Measurements from ENCODE around the gene CORIN. TPM values are rescaled to one million over a fixed set of nuclear protein-coding genes. Genes with fewer than 3 reads are reported as not detected.

CORIN gene, protein sequence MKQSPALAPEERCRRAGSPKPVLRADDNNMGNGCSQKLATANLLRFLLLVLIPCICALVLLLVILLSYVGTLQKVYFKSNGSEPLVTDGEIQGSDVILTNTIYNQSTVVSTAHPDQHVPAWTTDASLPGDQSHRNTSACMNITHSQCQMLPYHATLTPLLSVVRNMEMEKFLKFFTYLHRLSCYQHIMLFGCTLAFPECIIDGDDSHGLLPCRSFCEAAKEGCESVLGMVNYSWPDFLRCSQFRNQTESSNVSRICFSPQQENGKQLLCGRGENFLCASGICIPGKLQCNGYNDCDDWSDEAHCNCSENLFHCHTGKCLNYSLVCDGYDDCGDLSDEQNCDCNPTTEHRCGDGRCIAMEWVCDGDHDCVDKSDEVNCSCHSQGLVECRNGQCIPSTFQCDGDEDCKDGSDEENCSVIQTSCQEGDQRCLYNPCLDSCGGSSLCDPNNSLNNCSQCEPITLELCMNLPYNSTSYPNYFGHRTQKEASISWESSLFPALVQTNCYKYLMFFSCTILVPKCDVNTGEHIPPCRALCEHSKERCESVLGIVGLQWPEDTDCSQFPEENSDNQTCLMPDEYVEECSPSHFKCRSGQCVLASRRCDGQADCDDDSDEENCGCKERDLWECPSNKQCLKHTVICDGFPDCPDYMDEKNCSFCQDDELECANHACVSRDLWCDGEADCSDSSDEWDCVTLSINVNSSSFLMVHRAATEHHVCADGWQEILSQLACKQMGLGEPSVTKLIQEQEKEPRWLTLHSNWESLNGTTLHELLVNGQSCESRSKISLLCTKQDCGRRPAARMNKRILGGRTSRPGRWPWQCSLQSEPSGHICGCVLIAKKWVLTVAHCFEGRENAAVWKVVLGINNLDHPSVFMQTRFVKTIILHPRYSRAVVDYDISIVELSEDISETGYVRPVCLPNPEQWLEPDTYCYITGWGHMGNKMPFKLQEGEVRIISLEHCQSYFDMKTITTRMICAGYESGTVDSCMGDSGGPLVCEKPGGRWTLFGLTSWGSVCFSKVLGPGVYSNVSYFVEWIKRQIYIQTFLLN
- under 1 TPM in 2 of 4 donors, not detected in 2; 0.04 to 0.16 TPM for polyA plus RNA-seq
- long read RNA-seq, donor 1, result 0 reads
- long read RNA-seq, donor 2, result 0 reads
- long read RNA-seq, donor 3, result 0 reads
- long read RNA-seq, donor 4, result 0 reads
- long read RNA-seq, donor 5, result 0 reads
- long read RNA-seq, donor 6, result 0 reads
- long read RNA-seq, donor 7, result 0 reads
- long read RNA-seq, donor 8, result 0 reads
- long read RNA-seq, donor 9, result 0 reads
- long read RNA-seq, donor 10, result 0 reads

DNA sequence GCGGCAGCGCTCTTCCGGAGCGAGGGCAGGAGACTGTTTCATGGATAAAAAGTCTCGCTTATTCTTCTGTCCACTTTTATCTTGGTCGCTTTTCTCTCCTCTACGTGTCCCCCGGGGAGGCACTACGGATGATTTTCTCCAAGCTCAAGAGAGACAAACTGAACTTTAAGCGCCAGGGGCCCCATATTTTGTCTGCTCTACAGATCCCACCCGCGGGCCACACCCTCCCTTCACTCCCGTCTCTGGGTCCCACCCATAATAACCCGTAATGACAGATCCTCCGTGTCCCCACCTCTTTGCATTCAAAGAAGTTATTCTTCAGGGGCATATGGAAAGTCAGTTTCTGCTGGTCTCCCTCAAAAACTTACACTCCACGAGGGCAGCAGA lies at the start of gene CORIN:
Gene CORIN, minus strand, starts transcription at position 160 of the 387 bp plus-strand sequence. Its CDS starts 118 bp downstream, at position 42.
- FAIRE-seq, result no peak
- peak within 1 kb of the TSS in 2 of 3 donors; percentile 51 to 61 for H3K4me3 ChIP-seq (ENCODE audit: low read depth in 1 of 3, low read length in 3 of 3)
- WGBS, 3 donors, result 1 to 8% (median 7%) methylated on average over 16 of the region's 16 CpGs
- H3K27me3 ChIP-seq (ENCODE audit: control insufficient read depth in 3 of 3, insufficient read depth in 3 of 3, low read length in 3 of 3), result peaks cover 0 to 5% (median 0%) of the 10 kb centered on the region in 3 donors
- no peak within 1 kb of the TSS for H3K27ac ChIP-seq (ENCODE audit: low read depth in 1 of 3, low read length in 2 of 3)
- H3K36me3 ChIP-seq (ENCODE audit: control insufficient read depth in 3 of 3, insufficient read depth in 2 of 3, low read depth in 1 of 3, low read length in 3 of 3), result no peaks in the 10 kb centered on the region
- peaks cover 0 to under 1% of the 10 kb centered on the region in 2 donors for H3K9me3 ChIP-seq (ENCODE audit: control insufficient read depth in 2 of 2, insufficient read depth in 1 of 2, low read depth in 1 of 2, low read length in 1 of 2)
- DNase-seq, result no peak
- H3K4me1 ChIP-seq (ENCODE audit: control insufficient read depth in 3 of 3, insufficient read depth in 2 of 3, low read depth in 1 of 3, low read length in 2 of 3), result peaks cover 0 to 25% (median 8%) of the 10 kb centered on the region in 3 donors

DNA sequence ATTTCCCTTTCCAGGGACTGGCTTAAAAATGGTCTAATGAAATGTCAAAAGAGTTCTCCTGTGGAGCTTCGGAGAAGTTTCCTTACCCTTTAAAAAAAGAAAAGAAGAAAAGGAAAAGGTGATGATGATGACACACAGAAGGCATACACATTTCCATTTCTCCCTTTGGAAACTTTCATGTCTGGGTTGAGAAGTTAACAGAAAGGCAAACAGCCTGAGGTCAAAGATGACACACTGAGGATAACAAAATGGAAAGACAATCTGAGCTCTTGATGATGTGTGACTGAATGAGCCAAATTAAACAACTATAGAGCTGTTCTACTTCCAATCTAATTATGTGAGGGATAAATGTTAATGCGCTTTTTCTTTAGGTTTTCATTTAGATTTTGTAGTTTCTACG lies 44.4 kb upstream of the CORIN start:
- no peak for DNase-seq

DNA sequence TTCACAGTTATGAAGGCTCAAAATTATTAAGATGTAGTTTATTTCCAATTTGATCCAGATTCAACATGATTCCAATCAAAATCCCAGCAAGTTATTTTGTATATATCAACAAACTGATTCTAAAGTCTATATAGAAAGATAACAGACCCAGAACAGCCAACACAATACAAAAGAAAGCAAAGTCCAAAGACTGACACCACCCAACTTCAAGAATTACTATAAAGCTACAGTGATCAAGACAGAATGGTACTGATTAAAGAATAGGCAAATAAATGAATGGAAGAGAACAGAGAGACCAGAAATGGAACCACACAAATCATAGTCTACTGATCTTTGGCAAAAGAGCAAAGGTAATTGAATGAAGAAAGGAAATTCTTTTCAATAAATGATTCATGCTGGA lies 41.6 kb upstream of the CORIN start:
- FAIRE-seq (peak; percentile 5), DNase-seq (peak; percentile 18 to 70)
- Histone ChIP-seq H3K36me3 (ENCODE audit: control insufficient read depth in 3 of 3, insufficient read depth in 2 of 3, low read depth in 1 of 3, low read length in 3 of 3) (peaks cover 0 to 18% (median 4%) of the 10 kb centered on the region in 3 donors), H3K9me3 (ENCODE audit: control insufficient read depth in 2 of 2, insufficient read depth in 1 of 2, low read depth in 1 of 2, low read length in 1 of 2) (no peaks in the 10 kb centered on the region), H3K4me1 (ENCODE audit: control insufficient read depth in 3 of 3, insufficient read depth in 2 of 3, low read depth in 1 of 3, low read length in 2 of 3) (peaks cover 0 to 5% (median 2%) of the 10 kb centered on the region in 3 donors), H3K27me3 (ENCODE audit: control insufficient read depth in 3 of 3, insufficient read depth in 3 of 3, low read length in 3 of 3) (no peaks in the 10 kb centered on the region), H3K4me3 (ENCODE audit: low read depth in 1 of 3, low read length in 3 of 3) (no peak overlapping the region), H3K27ac (ENCODE audit: low read depth in 1 of 3, low read length in 2 of 3) (no peak overlapping the region)

More for the DNA sequence above, 44.4 kb upstream of the CORIN start:
- FAIRE-seq, result no peak
- Histone ChIP-seq H3K4me1 (ENCODE audit: control insufficient read depth in 3 of 3, insufficient read depth in 2 of 3, low read depth in 1 of 3, low read length in 2 of 3) (peaks cover 0 to 5% (median 2%) of the 10 kb centered on the region in 3 donors), H3K36me3 (ENCODE audit: control insufficient read depth in 3 of 3, insufficient read depth in 2 of 3, low read depth in 1 of 3, low read length in 3 of 3) (peaks cover 3 to 11% (median 10%) of the 10 kb centered on the region in 3 donors), H3K4me3 (ENCODE audit: low read depth in 1 of 3, low read length in 3 of 3) (no peak overlapping the region), H3K27me3 (ENCODE audit: control insufficient read depth in 3 of 3, insufficient read depth in 3 of 3, low read length in 3 of 3) (no peaks in the 10 kb centered on the region), H3K9me3 (ENCODE audit: control insufficient read depth in 2 of 2, insufficient read depth in 1 of 2, low read depth in 1 of 2, low read length in 1 of 2) (no peaks in the 10 kb centered on the region), H3K27ac (ENCODE audit: low read depth in 1 of 3, low read length in 2 of 3) (no peak overlapping the region)
- WGBS, 3 donors, result 92 to 97% (median 93%) methylated on average over 3 of the region's 3 CpGs

DNA sequence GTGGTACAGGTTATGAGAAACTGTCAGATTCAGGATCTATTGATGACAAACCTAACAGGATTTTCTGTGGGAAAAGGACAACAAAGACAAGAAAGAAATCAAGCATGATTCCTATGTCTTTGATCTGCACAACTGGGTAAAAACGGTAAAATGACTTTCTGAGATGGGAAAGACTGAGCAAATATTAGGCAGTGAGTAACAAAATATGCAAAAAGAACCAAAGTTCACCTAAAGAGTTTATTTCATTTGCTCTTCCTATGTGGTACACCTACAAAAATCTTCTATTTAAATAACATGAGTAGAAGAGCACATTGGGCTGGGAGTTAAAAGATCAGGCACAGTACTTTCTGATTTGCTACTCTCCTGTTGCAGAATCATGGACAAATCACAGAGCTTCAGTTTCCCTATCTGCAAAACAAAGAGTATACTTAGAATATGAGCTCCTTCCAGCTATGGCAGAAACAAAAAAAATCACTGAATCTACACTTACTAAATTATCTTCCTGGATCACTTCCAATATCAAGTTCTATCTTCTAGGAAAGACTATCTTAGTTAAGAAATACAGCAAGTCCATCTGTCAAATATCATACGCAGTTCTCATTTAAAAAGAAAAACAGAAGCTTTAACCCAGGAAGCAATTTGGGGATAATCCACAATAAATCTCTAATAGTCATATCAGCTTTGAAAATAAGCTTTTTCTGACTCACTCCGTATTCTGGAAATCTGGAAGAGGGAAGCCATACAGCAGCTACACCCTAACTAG lies 39.1 kb upstream of the CORIN start:
- no peak for FAIRE-seq
- DNase-seq, result no peak
- Histone ChIP-seq H3K27ac (ENCODE audit: low read depth in 1 of 3, low read length in 2 of 3) (no peak overlapping the region), H3K4me3 (ENCODE audit: low read depth in 1 of 3, low read length in 3 of 3) (no peak overlapping the region), H3K36me3 (ENCODE audit: control insufficient read depth in 3 of 3, insufficient read depth in 2 of 3, low read depth in 1 of 3, low read length in 3 of 3) (peaks cover 6 to 15% (median 11%) of the 10 kb centered on the region in 3 donors), H3K9me3 (ENCODE audit: control insufficient read depth in 2 of 2, insufficient read depth in 1 of 2, low read depth in 1 of 2, low read length in 1 of 2) (peaks cover 0 to 4% of the 10 kb centered on the region in 2 donors), H3K27me3 (ENCODE audit: control insufficient read depth in 3 of 3, insufficient read depth in 3 of 3, low read length in 3 of 3) (no peaks in the 10 kb centered on the region), H3K4me1 (ENCODE audit: control insufficient read depth in 3 of 3, insufficient read depth in 2 of 3, low read depth in 1 of 3, low read length in 2 of 3) (peaks cover 0 to 5% (median 2%) of the 10 kb centered on the region in 3 donors)
- WGBS, 3 donors, result 90 to 94% (median 94%) methylated on average over 3 of the region's 3 CpGs

DNA sequence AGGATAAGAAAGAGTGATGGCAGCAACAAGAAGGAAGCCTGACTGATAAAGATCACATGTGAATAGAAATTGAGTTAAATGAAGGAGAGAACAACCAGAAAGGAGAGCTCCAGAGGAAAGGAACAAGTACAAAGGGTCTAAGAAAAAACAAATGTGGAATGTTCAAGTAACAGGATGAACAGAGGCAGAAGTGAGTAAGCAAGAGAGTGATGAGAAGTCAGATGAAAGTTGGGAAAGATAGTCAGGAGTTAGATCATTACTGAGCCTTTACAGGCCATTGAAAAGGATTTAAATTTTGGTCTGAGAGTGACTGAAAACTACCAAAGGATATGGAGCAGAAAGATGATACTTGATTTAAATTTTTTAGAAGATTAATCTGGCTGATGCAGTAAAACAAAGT lies 38.4 kb upstream of the CORIN start:
- Histone ChIP-seq H3K4me1 (ENCODE audit: control insufficient read depth in 3 of 3, insufficient read depth in 2 of 3, low read depth in 1 of 3, low read length in 2 of 3) (peaks cover 0 to 5% (median 2%) of the 10 kb centered on the region in 3 donors), H3K27me3 (ENCODE audit: control insufficient read depth in 3 of 3, insufficient read depth in 3 of 3, low read length in 3 of 3) (no peaks in the 10 kb centered on the region), H3K9me3 (ENCODE audit: control insufficient read depth in 2 of 2, insufficient read depth in 1 of 2, low read depth in 1 of 2, low read length in 1 of 2) (peaks cover 0 to 4% of the 10 kb centered on the region in 2 donors), H3K27ac (ENCODE audit: low read depth in 1 of 3, low read length in 2 of 3) (no peak overlapping the region), H3K4me3 (ENCODE audit: low read depth in 1 of 3, low read length in 3 of 3) (no peak overlapping the region), H3K36me3 (ENCODE audit: control insufficient read depth in 3 of 3, insufficient read depth in 2 of 3, low read depth in 1 of 3, low read length in 3 of 3) (peaks cover 7 to 15% (median 11%) of the 10 kb centered on the region in 3 donors)
- DNase-seq (no peak), FAIRE-seq (no peak)

DNA sequence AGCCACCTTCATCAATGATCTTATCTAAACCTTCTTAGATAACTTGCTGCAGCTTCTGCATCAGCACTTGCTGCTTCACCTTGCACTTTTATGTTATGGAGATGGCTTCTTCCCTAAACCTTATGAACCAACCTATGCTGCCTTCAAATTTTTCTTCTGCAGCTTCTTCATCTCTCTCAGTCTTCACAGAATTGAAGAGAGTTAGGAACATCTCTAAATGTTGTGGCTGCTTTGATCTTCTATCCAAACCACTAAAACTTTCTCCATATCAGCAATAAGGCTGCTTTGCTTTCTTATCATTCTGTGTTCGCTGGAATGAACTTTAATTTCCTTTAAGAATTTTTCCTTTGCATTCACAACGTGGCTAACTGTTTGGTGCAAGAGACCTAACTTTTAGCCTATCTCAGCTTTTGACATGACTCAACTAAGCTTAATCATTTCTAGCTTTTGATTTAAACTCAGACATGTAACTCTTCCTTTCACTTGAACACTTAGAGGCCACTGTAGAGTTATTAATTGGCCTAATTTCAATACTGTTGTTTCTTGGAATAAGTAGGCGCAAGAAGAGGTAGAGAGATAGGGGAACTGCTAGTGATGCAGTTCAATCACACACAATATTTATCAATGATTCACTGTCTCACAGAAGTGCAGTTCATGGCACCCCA lies 36.1 kb upstream of the CORIN start:
- Histone ChIP-seq H3K4me3 (ENCODE audit: low read depth in 1 of 3, low read length in 3 of 3) (no peak overlapping the region), H3K4me1 (ENCODE audit: control insufficient read depth in 3 of 3, insufficient read depth in 2 of 3, low read depth in 1 of 3, low read length in 2 of 3) (no peaks in the 10 kb centered on the region), H3K36me3 (ENCODE audit: control insufficient read depth in 3 of 3, insufficient read depth in 2 of 3, low read depth in 1 of 3, low read length in 3 of 3) (peaks cover 5 to 15% (median 11%) of the 10 kb centered on the region in 3 donors), H3K9me3 (ENCODE audit: control insufficient read depth in 2 of 2, insufficient read depth in 1 of 2, low read depth in 1 of 2, low read length in 1 of 2) (peaks cover 0 to 4% of the 10 kb centered on the region in 2 donors), H3K27ac (ENCODE audit: low read depth in 1 of 3, low read length in 2 of 3) (no peak overlapping the region), H3K27me3 (ENCODE audit: control insufficient read depth in 3 of 3, insufficient read depth in 3 of 3, low read length in 3 of 3) (no peaks in the 10 kb centered on the region)
- DNase-seq, result no peak
- FAIRE-seq, result no peak
- WGBS, 3 donors, result 72 to 91% (median 83%) methylated on average over 3 of the region's 3 CpGs

DNA sequence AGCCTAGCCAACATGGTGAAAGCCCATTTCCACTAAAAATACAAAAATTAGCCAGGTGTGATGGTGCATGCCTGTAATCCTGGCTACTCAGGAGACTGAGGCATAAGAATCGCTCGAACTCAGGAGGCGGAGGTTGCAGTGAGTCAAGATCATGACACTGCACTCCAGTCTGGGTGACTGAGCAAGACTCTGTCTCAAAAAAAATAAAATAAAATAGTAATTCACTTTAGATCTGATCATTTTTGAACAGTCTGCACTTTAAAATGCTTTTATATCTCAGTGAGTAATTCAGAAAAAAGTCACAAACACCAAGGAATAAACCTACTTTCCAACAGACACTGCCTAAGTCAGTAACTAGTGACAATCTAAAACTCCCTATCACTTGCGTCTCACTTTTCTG lies 25.6 kb upstream of the CORIN start:
- H3K36me3 ChIP-seq (ENCODE audit: control insufficient read depth in 3 of 3, insufficient read depth in 2 of 3, low read depth in 1 of 3, low read length in 3 of 3), result peaks cover 0 to 10% (median 3%) of the 10 kb centered on the region in 3 donors
- no peaks in the 10 kb centered on the region for H3K4me1 ChIP-seq (ENCODE audit: control insufficient read depth in 3 of 3, insufficient read depth in 2 of 3, low read depth in 1 of 3, low read length in 2 of 3)
- 74 to 85% (median 80%) methylated on average over 4 of the region's 4 CpGs for WGBS, 3 donors
- H3K27me3 ChIP-seq (ENCODE audit: control insufficient read depth in 3 of 3, insufficient read depth in 3 of 3, low read length in 3 of 3), result no peaks in the 10 kb centered on the region
- no peak overlapping the region for H3K27ac ChIP-seq (ENCODE audit: low read depth in 1 of 3, low read length in 2 of 3)
- no peaks in the 10 kb centered on the region for H3K9me3 ChIP-seq (ENCODE audit: control insufficient read depth in 2 of 2, insufficient read depth in 1 of 2, low read depth in 1 of 2, low read length in 1 of 2)
- H3K4me3 ChIP-seq (ENCODE audit: low read depth in 1 of 3, low read length in 3 of 3), result no peak overlapping the region
- DNase-seq (no peak), FAIRE-seq (no peak)
